ENCODE results near the gene MAPK9. TPM values are rescaled to one million over a fixed set of nuclear protein-coding genes. Genes with fewer than 3 reads are reported as not detected.

Gene MAPK9
- total and polyA plus RNA-seq, 12 donors, result 11.9 to 66.6 (median 34.9) TPM

DNA sequence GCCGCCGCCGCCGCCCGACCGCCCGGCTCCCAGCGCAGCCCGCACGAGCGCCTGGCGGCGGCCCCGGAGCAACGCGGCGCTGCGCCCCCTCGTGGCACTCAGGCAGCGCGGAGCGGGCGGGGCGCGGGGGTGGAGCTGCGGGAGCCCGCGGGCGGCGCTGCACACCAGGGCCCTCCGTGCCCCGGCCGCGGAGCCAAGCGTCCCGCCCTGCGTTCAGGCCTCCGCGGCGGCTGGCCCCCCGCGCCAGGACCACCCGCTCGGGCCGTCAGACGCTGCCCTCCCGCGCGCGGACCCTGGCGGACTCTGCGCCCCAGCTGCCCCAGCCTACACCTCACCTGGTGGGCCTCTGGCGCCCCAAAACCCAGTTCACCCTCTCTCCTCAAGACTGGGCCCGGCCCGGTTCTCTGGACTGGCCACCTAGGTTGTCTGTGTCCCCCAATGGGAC, 82.7 kb downstream of the MAPK9 start, which contains the start of gene RASGEF1C:
TSS of gene RASGEF1C (minus strand) at position 75 of the 445 bp plus-strand sequence. CDS start 71,159 bp downstream, outside the sequence.
- WGBS, 4 donors, result 5 to 12% (median 7%) methylated on average over 3 to 50 of the region's 55 CpGs; no CpG with 5 or more reads in 1 of the 4 donors
- intact Hi-C loops (cut with DNase I), result loop anchor here in 1 of 2 donors (2.0 kb wide), 1 partner anchor 80 kb away; no protein-coding TSS in a partner anchor
- Histone ChIP-seq H3K9me3 (replicated peaks in 1 of 3) (no peaks in the 10 kb centered on the region), H3K27me3 (peaks cover 7% of the 10 kb centered on the region), H3K27ac (no peak within 1 kb of the TSS), H3K36me3 (replicated peaks in 1 of 2) (no peaks in the 10 kb centered on the region), H3K4me1 (replicated peaks in 1 of 2) (peaks cover 0 to 4% of the 10 kb centered on the region in 2 donors), H3K4me3 (peak within 1 kb of the TSS in 1 of 4 donors; percentile 50)
- TF ChIP-seq, protein P1, sequence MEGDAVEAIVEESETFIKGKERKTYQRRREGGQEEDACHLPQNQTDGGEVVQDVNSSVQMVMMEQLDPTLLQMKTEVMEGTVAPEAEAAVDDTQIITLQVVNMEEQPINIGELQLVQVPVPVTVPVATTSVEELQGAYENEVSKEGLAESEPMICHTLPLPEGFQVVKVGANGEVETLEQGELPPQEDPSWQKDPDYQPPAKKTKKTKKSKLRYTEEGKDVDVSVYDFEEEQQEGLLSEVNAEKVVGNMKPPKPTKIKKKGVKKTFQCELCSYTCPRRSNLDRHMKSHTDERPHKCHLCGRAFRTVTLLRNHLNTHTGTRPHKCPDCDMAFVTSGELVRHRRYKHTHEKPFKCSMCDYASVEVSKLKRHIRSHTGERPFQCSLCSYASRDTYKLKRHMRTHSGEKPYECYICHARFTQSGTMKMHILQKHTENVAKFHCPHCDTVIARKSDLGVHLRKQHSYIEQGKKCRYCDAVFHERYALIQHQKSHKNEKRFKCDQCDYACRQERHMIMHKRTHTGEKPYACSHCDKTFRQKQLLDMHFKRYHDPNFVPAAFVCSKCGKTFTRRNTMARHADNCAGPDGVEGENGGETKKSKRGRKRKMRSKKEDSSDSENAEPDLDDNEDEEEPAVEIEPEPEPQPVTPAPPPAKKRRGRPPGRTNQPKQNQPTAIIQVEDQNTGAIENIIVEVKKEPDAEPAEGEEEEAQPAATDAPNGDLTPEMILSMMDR (IDR thresholded peaks at IDR 0.05), result peak in 3 of 6 experiments; percentile 45 to 85 (median 70)
- no peak for TF ChIP-seq POLR2A (IDR thresholded peaks at IDR 0.05)
- peak in 6 of 7 donors; percentile 57 to 76 (median 65) for DNase-seq

DNA sequence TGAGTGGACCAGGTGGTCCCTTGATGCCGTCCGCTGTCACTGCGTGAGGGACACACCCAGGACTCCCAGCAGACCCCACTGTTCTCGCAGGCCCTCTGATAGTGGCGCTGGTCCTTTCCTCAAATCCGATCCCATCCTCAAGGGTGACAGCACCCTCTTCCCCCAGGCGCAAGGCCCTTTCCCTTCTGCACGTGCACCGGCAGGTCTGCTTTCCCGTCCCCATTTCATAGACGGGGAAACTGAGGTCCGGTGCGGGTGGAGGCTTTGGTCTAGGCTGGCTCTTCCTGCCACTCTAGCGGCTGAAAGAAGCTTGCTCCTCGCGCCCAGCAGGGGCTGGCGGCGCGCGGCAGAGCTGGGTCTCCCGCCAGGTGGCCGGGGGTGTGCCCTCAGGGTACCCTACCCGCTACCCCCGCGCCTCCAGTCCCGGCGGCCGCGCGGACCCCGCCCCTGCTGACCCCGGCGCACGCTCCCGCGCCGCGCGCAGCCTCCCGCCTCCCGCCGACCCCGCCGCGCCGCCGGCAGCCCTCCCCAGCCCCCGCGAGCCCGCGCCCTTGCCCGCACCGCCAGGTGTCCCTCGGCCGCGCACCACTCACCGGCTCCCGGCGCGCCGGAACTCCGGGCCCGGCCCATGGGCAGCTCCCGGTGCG, 83.3 kb downstream of the MAPK9 start:
- peak in 3 of 7 donors; percentile 9 to 46 (median 26) for DNase-seq
- Histone ChIP-seq H3K4me3 (peak overlapping the region in 1 of 4 donors; percentile 50), H3K4me1 (replicated peaks in 1 of 2) (peaks cover 0 to 4% of the 10 kb centered on the region in 2 donors), H3K27ac (no peak overlapping the region), H3K36me3 (replicated peaks in 1 of 2) (no peaks in the 10 kb centered on the region), H3K27me3 (peaks cover 7% of the 10 kb centered on the region), H3K9me3 (replicated peaks in 1 of 3) (no peaks in the 10 kb centered on the region)
- 4 to 31% (median 9%) methylated on average over 7 to 65 of the region's 65 CpGs for WGBS, 4 donors
- TF ChIP-seq, protein P1 (IDR thresholded peaks at IDR 0.05), result peak in 1 of 6 experiments; percentile 7
- TF ChIP-seq POLR2A (IDR thresholded peaks at IDR 0.05), result no peak
- intact Hi-C loops (cut with DNase I), result loop anchor here in 1 of 2 donors (2.0 kb wide), 1 partner anchor 80 kb away; no protein-coding TSS in a partner anchor

DNA sequence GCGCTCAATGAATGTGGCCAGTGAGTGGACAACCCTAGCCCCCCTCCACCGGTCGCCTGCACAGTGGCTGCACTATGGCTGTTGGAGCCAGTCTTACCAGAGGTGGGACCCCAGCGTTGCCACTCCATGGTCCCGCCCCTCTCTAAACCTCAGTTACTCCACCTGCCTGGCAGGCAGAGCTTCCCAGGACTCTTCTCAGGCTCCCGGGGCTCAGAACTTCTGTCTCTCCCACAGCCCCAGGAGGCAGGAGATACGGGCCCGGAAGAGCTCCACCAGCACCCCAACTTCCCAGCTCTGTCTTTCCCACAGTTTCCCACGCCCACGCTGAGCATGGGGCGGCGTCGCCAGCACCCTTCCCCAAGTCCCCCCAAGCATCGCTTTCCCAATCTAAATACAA, 83.8 kb downstream of the MAPK9 start:
- H3K27ac ChIP-seq, result no peak overlapping the region
- peak overlapping the region in 1 of 4 donors; percentile 50 for H3K4me3 ChIP-seq
- peaks cover 0 to 4% of the 10 kb centered on the region in 2 donors for H3K4me1 ChIP-seq (replicated peaks in 1 of 2)
- WGBS, 4 donors, result 49 to 56% (median 51%) methylated on average over 8 to 14 of the region's 14 CpGs
- H3K27me3 ChIP-seq, result peaks cover 7% of the 10 kb centered on the region
- H3K36me3 ChIP-seq (replicated peaks in 1 of 2), result no peaks in the 10 kb centered on the region
- no peaks in the 10 kb centered on the region for H3K9me3 ChIP-seq (replicated peaks in 1 of 3)
- intact Hi-C loops (cut with DNase I), result loop anchor here in 1 of 2 donors (2.0 kb wide), 1 partner anchor 79 kb away; no protein-coding TSS in a partner anchor
- TF ChIP-seq POLR2A (IDR thresholded peaks at IDR 0.05), result no peak
- TF ChIP-seq, protein P1 (IDR thresholded peaks at IDR 0.05), result no peak
- peak in 1 of 7 donors; percentile 38 for DNase-seq

DNA sequence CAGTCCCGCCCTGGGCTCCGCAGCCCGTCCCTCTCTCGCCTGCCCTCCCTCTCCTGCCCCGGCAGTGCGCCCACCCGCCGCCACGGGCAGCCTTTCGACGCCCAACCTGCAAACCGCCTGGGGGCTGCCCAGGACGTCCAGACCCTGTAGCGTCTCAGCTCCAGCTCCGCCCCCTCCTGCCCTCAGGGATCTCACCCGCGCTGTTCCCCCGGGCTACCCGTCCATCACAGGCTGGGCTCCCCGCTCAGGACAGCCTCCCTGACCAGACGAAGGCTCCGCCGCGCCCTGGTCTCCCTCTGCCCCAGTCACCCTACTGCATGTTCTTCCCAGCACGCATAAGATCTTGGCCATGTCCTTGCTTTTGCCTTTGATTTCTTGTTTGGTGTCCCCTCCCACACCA, 84.3 kb downstream of the MAPK9 start:
- H3K36me3 ChIP-seq (replicated peaks in 1 of 2), result no peaks in the 10 kb centered on the region
- H3K9me3 ChIP-seq (replicated peaks in 1 of 3), result no peaks in the 10 kb centered on the region
- no peak overlapping the region for H3K27ac ChIP-seq
- peak in 1 of 7 donors; percentile 30 for DNase-seq
- TF ChIP-seq POLR2A (IDR thresholded peaks at IDR 0.05), result no peak
- TF ChIP-seq, protein P1 (IDR thresholded peaks at IDR 0.05), result no peak
- no peak overlapping the region for H3K4me3 ChIP-seq
- H3K4me1 ChIP-seq (replicated peaks in 1 of 2), result peaks cover 0 to 4% of the 10 kb centered on the region in 2 donors
- peaks cover 7% of the 10 kb centered on the region for H3K27me3 ChIP-seq
- intact Hi-C loops (cut with DNase I), result no loop called here
- WGBS, 4 donors, result 53 to 84% (median 63%) methylated on average over 10 to 25 of the region's 25 CpGs

All from adrenal gland (tissue), 12 donors.